SU-DHL-6 (cell line): ENCODE measurements around the gene SEC31A.
"Not testable (repeated sequence)": the region's sequence is repeated elsewhere in the genome, so short reads cannot be mapped to it uniquely, and the experiment has no call there.

Source experiments
- H2AFZ ChIP-seq: fragments of 200-600 bp; sonication (generic); 2 replicates; pipeline ENCODE4 v1.6.1; 2014; ENCODE audit warnings: low read depth, mild to moderate bottlenecking, moderate library complexity, mixed read lengths, antibody characterized with exemption, low read length; ENCODE audit not compliant: severe bottlenecking
- H3F3A ChIP-seq: fragments of 200-600 bp; shearing (Covaris generic); 2 replicates; pipeline ENCODE4 v1.6.0; 2016; ENCODE audit warnings: antibody characterized with exemption, mild to moderate bottlenecking; ENCODE audit not compliant: insufficient read depth
- H3K27ac ChIP-seq: fragments of 200-600 bp; sonication (generic); 2 replicates; pipeline ENCODE4 v1.5.1; 2016; ENCODE audit warnings: low read depth, mild to moderate bottlenecking, low read length, moderate library complexity, mixed read lengths
- H3K27me3 ChIP-seq: fragments of 200-600 bp; sonication (generic), shearing (Covaris generic); 2 replicates; pipeline ENCODE4 v1.6.0; 2014; ENCODE audit warnings: mild to moderate bottlenecking, low read length
- H3K36me3 ChIP-seq: fragments of 200-600 bp; sonication (generic); 2 replicates; pipeline ENCODE4 v1.6.1; 2014; ENCODE audit warnings: mild to moderate bottlenecking, low read length, mixed read lengths
- H3K4me2 ChIP-seq: fragments of 300-600, 200-600 bp; shearing (Covaris generic), sonication (generic); 2 replicates; pipeline ENCODE4 v1.6.0; 2014; ENCODE audit warnings: low read length, low read depth, mild to moderate bottlenecking; ENCODE audit not compliant: poor library complexity, severe bottlenecking
- H3K4me3 ChIP-seq: fragments of 200-600 bp; sonication (generic); 2 replicates; pipeline ENCODE4 v1.5.1; 2014; ENCODE audit warnings: antibody characterized with exemption, low read length, mild to moderate bottlenecking, mixed read lengths; ENCODE audit not compliant: insufficient read depth, poor library complexity, severe bottlenecking
- H3K79me2 ChIP-seq: fragments of 200-600 bp; sonication (generic); 2 replicates; pipeline ENCODE4 v1.6.1; 2014; ENCODE audit warnings: mild to moderate bottlenecking, low read length, moderate library complexity; ENCODE audit not compliant: insufficient read depth
- H3K9ac ChIP-seq: fragments of 200-600 bp; sonication (generic); 2 replicates; pipeline ENCODE4 v1.7.0; 2014; ENCODE audit warnings: mild to moderate bottlenecking, low read length
- H3K9me2 ChIP-seq: fragments of 200-600 bp; sonication (generic); replicated peaks from 2 replicates; pipeline ENCODE4 v1.6.1; 2014; ENCODE audit warnings: low read length; ENCODE audit not compliant: insufficient read depth
- H3K9me3 ChIP-seq: fragments of 200-600 bp; sonication (generic); 2 replicates; pipeline ENCODE4 v1.6.1; 2014; ENCODE audit warnings: low read length, mixed read lengths; ENCODE audit not compliant: insufficient read depth
- H4K20me1 ChIP-seq: fragments of 200-600 bp; sonication (generic); 2 replicates; pipeline ENCODE4 v1.6.1; 2014; ENCODE audit warnings: low read depth, mild to moderate bottlenecking, antibody characterized with exemption, low read length, moderate library complexity, mixed read lengths
- EZH2phosphoT487 ChIP-seq: fragments of 200-600 bp; sonication (generic), shearing (Covaris generic); conservative IDR thresholded peaks from 2 replicates; pipeline ENCODE4 v1.6.1; 2018; ENCODE audit warnings: mild to moderate bottlenecking, antibody characterized with exemption, low read length, moderate library complexity, mixed read lengths
- TF ChIP-seq, protein P1 (sequence below): fragments of 200-600 bp; sonication (generic); IDR thresholded peaks from one replicate; pipeline ENCODE4 v1.5.1; 2017; ENCODE audit warnings: antibody characterized with exemption, mild to moderate bottlenecking, low read length, moderate library complexity; ENCODE audit not compliant: insufficient read depth, poor library complexity, severe bottlenecking

SEC31A gene

DNA sequence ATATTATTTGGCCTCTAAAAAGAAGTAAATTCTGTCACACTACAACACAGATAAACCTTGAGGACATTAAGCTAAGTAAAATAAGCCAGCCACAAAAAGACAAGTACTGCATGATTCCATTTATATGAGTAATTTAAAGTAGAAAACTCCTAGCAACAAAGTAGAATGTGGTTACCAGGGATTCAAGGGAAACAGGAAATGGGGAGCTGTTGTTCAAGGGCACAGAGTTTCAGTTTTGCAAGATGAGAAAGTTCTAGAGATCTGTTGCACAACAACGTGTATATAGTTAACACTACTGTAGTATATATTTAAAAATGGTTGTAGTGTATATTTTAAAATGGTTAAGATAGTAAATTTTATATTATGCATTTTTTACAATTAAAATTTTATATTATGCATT lies 25.4 kb downstream of the SEC31A start:
- Histone ChIP-seq H3K79me2 (no peaks in the 10 kb centered on the region), H3K27me3 (no peaks in the 10 kb centered on the region), H3F3A (no peaks in the 10 kb centered on the region), H3K9ac (no peak overlapping the region), H3K27ac (no peak overlapping the region), H3K9me2 (no peaks in the 10 kb centered on the region), H3K36me3 (peaks cover 7% of the 10 kb centered on the region; the same call in 1 of the 2 replicates), H3K4me2 (no peak overlapping the region), H4K20me1 (no peaks in the 10 kb centered on the region), H3K9me3 (no peaks in the 10 kb centered on the region), H2AFZ (no peak overlapping the region), H3K4me3 (no peak overlapping the region)
- TF ChIP-seq EZH2phosphoT487 = no peak
- TF ChIP-seq, protein P1, sequence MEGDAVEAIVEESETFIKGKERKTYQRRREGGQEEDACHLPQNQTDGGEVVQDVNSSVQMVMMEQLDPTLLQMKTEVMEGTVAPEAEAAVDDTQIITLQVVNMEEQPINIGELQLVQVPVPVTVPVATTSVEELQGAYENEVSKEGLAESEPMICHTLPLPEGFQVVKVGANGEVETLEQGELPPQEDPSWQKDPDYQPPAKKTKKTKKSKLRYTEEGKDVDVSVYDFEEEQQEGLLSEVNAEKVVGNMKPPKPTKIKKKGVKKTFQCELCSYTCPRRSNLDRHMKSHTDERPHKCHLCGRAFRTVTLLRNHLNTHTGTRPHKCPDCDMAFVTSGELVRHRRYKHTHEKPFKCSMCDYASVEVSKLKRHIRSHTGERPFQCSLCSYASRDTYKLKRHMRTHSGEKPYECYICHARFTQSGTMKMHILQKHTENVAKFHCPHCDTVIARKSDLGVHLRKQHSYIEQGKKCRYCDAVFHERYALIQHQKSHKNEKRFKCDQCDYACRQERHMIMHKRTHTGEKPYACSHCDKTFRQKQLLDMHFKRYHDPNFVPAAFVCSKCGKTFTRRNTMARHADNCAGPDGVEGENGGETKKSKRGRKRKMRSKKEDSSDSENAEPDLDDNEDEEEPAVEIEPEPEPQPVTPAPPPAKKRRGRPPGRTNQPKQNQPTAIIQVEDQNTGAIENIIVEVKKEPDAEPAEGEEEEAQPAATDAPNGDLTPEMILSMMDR = no peak

DNA sequence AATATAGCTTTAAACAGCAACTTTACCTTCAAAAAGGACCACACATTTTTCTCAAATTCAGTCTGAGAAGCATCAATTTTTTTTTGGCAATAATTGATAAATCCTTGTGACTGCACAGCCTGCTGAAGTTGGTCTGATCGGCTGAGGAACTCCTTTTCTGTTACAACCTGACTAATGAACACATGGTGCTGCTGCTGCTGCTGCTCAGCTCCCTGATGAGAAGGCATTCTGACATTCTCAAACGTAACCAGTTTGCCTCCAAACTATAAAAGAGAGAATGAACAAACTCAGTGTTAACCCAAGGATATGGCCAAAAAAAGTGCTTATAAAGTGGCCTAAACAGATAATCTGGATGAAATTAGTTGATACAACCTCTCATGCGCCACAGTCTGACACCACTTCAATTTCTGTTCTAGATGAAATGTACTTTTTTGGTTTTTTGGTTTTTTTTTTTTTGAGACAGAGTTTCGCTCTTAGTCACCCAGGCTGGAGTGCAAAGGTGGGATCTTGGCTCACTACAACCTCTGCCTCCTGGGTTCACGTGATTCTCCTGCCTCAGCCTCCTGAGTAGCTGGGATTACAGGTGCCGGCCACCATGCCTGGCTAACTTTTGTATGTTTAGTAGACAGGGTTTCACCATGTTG lies 26.5 kb downstream of the SEC31A start:
- no peak overlapping the region for H3K27ac ChIP-seq
- peaks cover 7% of the 10 kb centered on the region; the same call in 1 of the 2 replicates for H3K36me3 ChIP-seq

GRCh38 chr4:82861529-82861928 lies 29.4 kb downstream of the SEC31A start:
- Histone ChIP-seq H2AFZ (no peak overlapping the region), H3K9me3 (no peaks in the 10 kb centered on the region), H3K9ac (no peak overlapping the region), H3K9me2 (no peaks in the 10 kb centered on the region), H3K36me3 (peaks cover 7% of the 10 kb centered on the region; the same call in 1 of the 2 replicates), H4K20me1 (no peaks in the 10 kb centered on the region), H3F3A (no peaks in the 10 kb centered on the region), H3K27me3 (no peaks in the 10 kb centered on the region), H3K27ac (no peak overlapping the region), H3K4me2 (no peak overlapping the region), H3K79me2 (no peaks in the 10 kb centered on the region), H3K4me3 (no peak overlapping the region)
- no peak for TF ChIP-seq EZH2phosphoT487
- TF ChIP-seq, protein P1 = no peak

More for the DNA sequence above, 26.5 kb downstream of the SEC31A start:
- H3K9me2 ChIP-seq = no peaks in the 10 kb centered on the region
- no peaks in the 10 kb centered on the region for H3K79me2 ChIP-seq
- no peaks in the 10 kb centered on the region for H3K27me3 ChIP-seq
- H3K9ac ChIP-seq = no peak overlapping the region
- no peak overlapping the region for H3K4me2 ChIP-seq
- H4K20me1 ChIP-seq = no peaks in the 10 kb centered on the region
- H2AFZ ChIP-seq = no peak overlapping the region
- H3F3A ChIP-seq = no peaks in the 10 kb centered on the region
- no peaks in the 10 kb centered on the region for H3K9me3 ChIP-seq
- no peak overlapping the region for H3K4me3 ChIP-seq
- TF ChIP-seq, protein P1 = no peak
- no peak for TF ChIP-seq EZH2phosphoT487

DNA sequence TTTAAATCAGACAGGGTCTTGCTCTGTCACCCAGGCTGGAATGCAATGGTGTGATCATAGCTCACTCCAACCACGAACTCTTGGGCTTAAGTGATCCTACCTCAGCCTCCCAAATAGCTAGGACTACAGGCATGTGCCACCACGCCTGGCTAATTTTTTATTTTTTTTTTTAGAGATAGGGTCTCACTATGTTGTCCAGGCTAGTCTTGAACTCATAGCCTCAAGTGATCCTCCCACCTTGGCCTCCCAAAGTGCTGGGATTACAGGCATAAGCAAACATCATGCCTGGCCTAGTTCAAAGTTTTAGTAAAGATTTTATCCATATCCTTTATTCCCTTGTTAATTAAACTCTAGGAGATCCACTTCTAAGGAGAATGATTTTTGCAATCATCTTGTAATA lies 30.5 kb downstream of the SEC31A start:
- not testable (repeated sequence) for H3K27ac ChIP-seq, H3K9ac ChIP-seq, H3K36me3 ChIP-seq, H4K20me1 ChIP-seq, H2AFZ ChIP-seq, H3K9me3 ChIP-seq, H3K4me3 ChIP-seq, H3K79me2 ChIP-seq, H3K27me3 ChIP-seq, H3F3A ChIP-seq, H3K4me2 ChIP-seq, H3K9me2 ChIP-seq
